ENCODE measurements around the gene TUT4. TPM values are rescaled to one million over a fixed set of nuclear protein-coding genes. Genes with fewer than 3 reads are reported as not detected.

TUT4 gene
- polyA plus RNA-seq, 1 donor from 2014 or later, result 84.1 TPM

DNA sequence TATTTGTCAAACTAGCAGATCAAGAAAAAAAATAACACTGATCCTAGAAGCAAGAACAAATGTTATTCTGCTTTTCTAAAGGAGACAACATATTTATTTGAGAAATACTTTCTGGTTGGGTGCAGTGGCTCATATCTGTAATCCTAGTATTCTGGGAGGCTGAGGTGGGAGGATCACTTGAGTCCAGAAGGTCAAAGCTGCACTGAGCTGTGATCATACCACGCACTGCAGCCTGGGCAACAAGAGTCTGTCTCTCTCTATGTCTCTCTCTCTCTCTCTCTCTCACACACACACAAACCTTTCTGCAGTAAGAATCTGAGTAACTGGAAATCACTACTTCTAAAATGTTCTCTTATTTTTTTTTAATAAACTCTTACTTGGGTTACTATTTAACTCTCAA, 117.2 kb downstream of the TUT4 start:
- no peak overlapping the region for H3K27ac ChIP-seq (ENCODE audit: low read length)
- no peaks in the 10 kb centered on the region for H3F3A ChIP-seq (ENCODE audit: insufficient read depth, low read length, poor library complexity, severe bottlenecking)
- H3K9me3 ChIP-seq (ENCODE audit: low read length), result no peaks in the 10 kb centered on the region
- H3K4me3 ChIP-seq (ENCODE audit: low read length), result no peak overlapping the region
- peaks cover 10% of the 10 kb centered on the region for H3K36me3 ChIP-seq (ENCODE audit: insufficient read depth, low read length)
- H3K4me2 ChIP-seq (ENCODE audit: low read length), result no peak overlapping the region
- TF ChIP-seq REST (IDR thresholded peaks at IDR 0.05; ENCODE audit: borderline replicate concordance), result no peak
- no peak for TF ChIP-seq POLR2AphosphoS5 (IDR thresholded peaks at IDR 0.05)
- TF ChIP-seq SMC3 (conservative IDR thresholded peaks at IDR 0.05; ENCODE audit: poor library complexity), result no peak
- TF ChIP-seq EZH2 (IDR thresholded peaks at IDR 0.05; ENCODE audit: borderline replicate concordance, insufficient read depth, low read length, poor library complexity, severe bottlenecking), result no peak
- no peak for TF ChIP-seq EP300 (conservative IDR thresholded peaks at IDR 0.05; ENCODE audit: poor library complexity, severe bottlenecking)
- TF ChIP-seq, protein P1, sequence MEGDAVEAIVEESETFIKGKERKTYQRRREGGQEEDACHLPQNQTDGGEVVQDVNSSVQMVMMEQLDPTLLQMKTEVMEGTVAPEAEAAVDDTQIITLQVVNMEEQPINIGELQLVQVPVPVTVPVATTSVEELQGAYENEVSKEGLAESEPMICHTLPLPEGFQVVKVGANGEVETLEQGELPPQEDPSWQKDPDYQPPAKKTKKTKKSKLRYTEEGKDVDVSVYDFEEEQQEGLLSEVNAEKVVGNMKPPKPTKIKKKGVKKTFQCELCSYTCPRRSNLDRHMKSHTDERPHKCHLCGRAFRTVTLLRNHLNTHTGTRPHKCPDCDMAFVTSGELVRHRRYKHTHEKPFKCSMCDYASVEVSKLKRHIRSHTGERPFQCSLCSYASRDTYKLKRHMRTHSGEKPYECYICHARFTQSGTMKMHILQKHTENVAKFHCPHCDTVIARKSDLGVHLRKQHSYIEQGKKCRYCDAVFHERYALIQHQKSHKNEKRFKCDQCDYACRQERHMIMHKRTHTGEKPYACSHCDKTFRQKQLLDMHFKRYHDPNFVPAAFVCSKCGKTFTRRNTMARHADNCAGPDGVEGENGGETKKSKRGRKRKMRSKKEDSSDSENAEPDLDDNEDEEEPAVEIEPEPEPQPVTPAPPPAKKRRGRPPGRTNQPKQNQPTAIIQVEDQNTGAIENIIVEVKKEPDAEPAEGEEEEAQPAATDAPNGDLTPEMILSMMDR (IDR thresholded peaks at IDR 0.05; ENCODE audit: poor library complexity, severe bottlenecking), result no peak
- TF ChIP-seq TAF1 (IDR thresholded peaks at IDR 0.05; ENCODE audit: low read depth), result no peak
- no peak for TF ChIP-seq MXI1 (conservative IDR thresholded peaks at IDR 0.05; ENCODE audit: poor library complexity, severe bottlenecking)
- no peak for TF ChIP-seq RAD21 (conservative IDR thresholded peaks at IDR 0.05)
- H3K27me3 ChIP-seq (ENCODE audit: insufficient read depth, low read depth, low read length), result no peaks in the 10 kb centered on the region
- no peak overlapping the region for H3K9ac ChIP-seq (ENCODE audit: low read length)
- no peaks in the 10 kb centered on the region for H3K79me2 ChIP-seq (replicated peaks; ENCODE audit: insufficient read depth, low read length)
- no peak overlapping the region for H2AFZ ChIP-seq (ENCODE audit: low read depth, low read length)
- no peaks in the 10 kb centered on the region for H4K20me1 ChIP-seq (ENCODE audit: insufficient read depth)
- no peaks in the 10 kb centered on the region for H3K9me2 ChIP-seq (ENCODE audit: insufficient read depth, low read length)

DNA sequence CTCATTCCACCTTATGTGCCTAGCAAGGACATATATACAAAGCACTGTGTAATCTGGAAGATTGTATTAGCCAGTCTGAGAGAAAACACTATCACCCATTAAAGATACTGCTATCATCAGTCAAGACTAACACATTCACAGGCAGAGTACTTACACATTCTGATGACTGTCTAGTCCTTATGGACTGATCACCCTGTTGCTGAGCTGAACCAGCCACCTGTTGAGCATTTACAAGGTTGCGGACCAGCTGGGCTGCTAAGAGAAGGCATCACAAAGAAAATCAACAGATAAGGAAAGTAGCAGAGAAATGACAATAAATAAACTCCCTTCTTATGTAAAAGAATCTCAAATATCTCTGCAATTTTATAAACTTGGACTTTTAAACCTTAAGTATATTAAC, 117.7 kb downstream of the TUT4 start:
- Histone ChIP-seq H3K9me3 (ENCODE audit: low read length) (no peaks in the 10 kb centered on the region), H3K9ac (ENCODE audit: low read length) (no peak overlapping the region), H3K4me3 (ENCODE audit: low read length) (no peak overlapping the region), H3K27ac (ENCODE audit: low read length) (no peak overlapping the region), H4K20me1 (ENCODE audit: insufficient read depth) (no peaks in the 10 kb centered on the region), H3K9me2 (ENCODE audit: insufficient read depth, low read length) (no peaks in the 10 kb centered on the region), H3F3A (ENCODE audit: insufficient read depth, low read length, poor library complexity, severe bottlenecking) (no peaks in the 10 kb centered on the region), H3K4me2 (ENCODE audit: low read length) (no peak overlapping the region), H2AFZ (ENCODE audit: low read depth, low read length) (no peak overlapping the region), H3K79me2 (replicated peaks; ENCODE audit: insufficient read depth, low read length) (no peaks in the 10 kb centered on the region), H3K36me3 (ENCODE audit: insufficient read depth, low read length) (peaks cover 14% of the 10 kb centered on the region), H3K27me3 (ENCODE audit: insufficient read depth, low read depth, low read length) (no peaks in the 10 kb centered on the region)
- no peak for TF ChIP-seq RAD21 (conservative IDR thresholded peaks at IDR 0.05)

- H3K36me3 ChIP-seq (ENCODE audit: insufficient read depth, low read length), result peaks cover 9% of the 10 kb centered on the region
- H3K9ac ChIP-seq (ENCODE audit: low read length), result no peak overlapping the region
- H3F3A ChIP-seq (ENCODE audit: insufficient read depth, low read length, poor library complexity, severe bottlenecking), result no peaks in the 10 kb centered on the region
- H2AFZ ChIP-seq (ENCODE audit: low read depth, low read length), result no peak overlapping the region
- no peaks in the 10 kb centered on the region for H4K20me1 ChIP-seq (ENCODE audit: insufficient read depth)
- no peaks in the 10 kb centered on the region for H3K79me2 ChIP-seq (replicated peaks; ENCODE audit: insufficient read depth, low read length)
- H3K4me3 ChIP-seq (ENCODE audit: low read length), result no peak overlapping the region
- H3K27ac ChIP-seq (ENCODE audit: low read length), result no peak overlapping the region
- H3K27me3 ChIP-seq (ENCODE audit: insufficient read depth, low read depth, low read length), result no peaks in the 10 kb centered on the region
- H3K9me3 ChIP-seq (ENCODE audit: low read length), result no peaks in the 10 kb centered on the region
- no peaks in the 10 kb centered on the region for H3K9me2 ChIP-seq (ENCODE audit: insufficient read depth, low read length)
- TF ChIP-seq SMC3 (conservative IDR thresholded peaks at IDR 0.05; ENCODE audit: poor library complexity) (no peak), TAF1 (IDR thresholded peaks at IDR 0.05; ENCODE audit: low read depth) (no peak), POLR2AphosphoS5 (IDR thresholded peaks at IDR 0.05) (no peak), MXI1 (conservative IDR thresholded peaks at IDR 0.05; ENCODE audit: poor library complexity, severe bottlenecking) (no peak), EP300 (conservative IDR thresholded peaks at IDR 0.05; ENCODE audit: poor library complexity, severe bottlenecking) (no peak), EZH2 (IDR thresholded peaks at IDR 0.05; ENCODE audit: borderline replicate concordance, insufficient read depth, low read length, poor library complexity, severe bottlenecking) (no peak), RAD21 (conservative IDR thresholded peaks at IDR 0.05) (no peak)
- TF ChIP-seq, protein P1 (IDR thresholded peaks at IDR 0.05; ENCODE audit: poor library complexity, severe bottlenecking), result no peak
- H3K4me2 ChIP-seq (ENCODE audit: low read length), result no peak overlapping the region
Measured at GRCh38 chr1:52432807-52433206, 120.1 kb downstream of the TUT4 start.
